Endothelial cell of umbilical vein (primary cell): ENCODE measurements around the gene KREMEN1. TPM values are rescaled to one million over a fixed set of nuclear protein-coding genes. Genes with fewer than 3 reads are reported as not detected.

ENCODE experiments used
- BruUV-seq: library from RNA; stranded (reverse); fragments of 400-500 nt; replicated peaks from 2 replicates; lab custom pipeline; 2021; lab: Mats Ljungman, UMichigan
- CTCF ChIA-PET: fragments of 300-600, 350-600 bp; sonication (Branson Sonifier 250); formaldehyde crosslinking; loops from one replicate; lab custom pipeline; 2021; ENCODE audit warnings: antibody characterized with exemption, inconsistent platforms; lab: Charles Lee
- POLR2A ChIA-PET: fragments of 300-600, 350-600 bp; sonication (Branson Sonifier 250); formaldehyde crosslinking; loops from one replicate; lab custom pipeline; 2021; ENCODE audit warnings: antibody characterized with exemption, inconsistent platforms; lab: Charles Lee
- DNase-seq: peaks from one replicate; pipeline ENCODE4 v3.0.0-alpha.2; 2011; ENCODE audit warnings: low read depth, low spot score
- FAIRE-seq: peaks from 2 replicates; lab custom pipeline; 2011; peaks lifted over from hg19 to GRCh38; lab: Jason Lieb, UNC
- H2AFZ ChIP-seq: 2 replicates; pipeline ENCODE4 v1.6.0; 2012; ENCODE audit warnings: low read depth, low read length, control low read depth, inconsistent platforms
- H3K27ac ChIP-seq: 2 replicates; pipeline ENCODE4 v1.5.1; 2011; ENCODE audit warnings: low read depth, mild to moderate bottlenecking, control low read depth, low read length, moderate library complexity; ENCODE audit not compliant: insufficient read depth
- H3K27me3 ChIP-seq, 2 experiments: 2 replicates each; pipeline versions ENCODE4 v1.6.0 to v1.6.1; 2011; ENCODE audit warnings: low read length in 2 of 2, mixed read lengths in 1 of 2; ENCODE audit not compliant: control insufficient read depth in 2 of 2, insufficient read depth in 2 of 2
- H3K36me3 ChIP-seq, 2 experiments: 2 replicates in 1 of 2; 3 replicates in 1 of 2; pipeline ENCODE4 v1.5.1; 2011; ENCODE audit warnings: low read length in 2 of 2, mild to moderate bottlenecking in 1 of 2, moderate library complexity in 1 of 2; ENCODE audit not compliant: control insufficient read depth in 2 of 2, insufficient read depth in 2 of 2; ENCODE audit errors: extremely low read depth in 1 of 2
- H3K4me1 ChIP-seq: 3 replicates; pipeline ENCODE4 v1.5.1; 2011; ENCODE audit warnings: mild to moderate bottlenecking, low read length; ENCODE audit not compliant: control insufficient read depth, insufficient read depth; ENCODE audit errors: extremely low read depth
- H3K4me2 ChIP-seq: 2 replicates; pipeline ENCODE4 v1.6.1; 2011; ENCODE audit warnings: low read length, control low read depth, mixed read lengths; ENCODE audit not compliant: insufficient read depth
- H3K4me3 ChIP-seq, 3 experiments: fragments of 200-600 bp in 1 of 3; sonication (generic), shearing (Covaris generic) in 1 of 3; replicated peaks in 1 of 3; 2 replicates each; pipeline ENCODE4 v1.5.1; 2011 to 2016; ENCODE audit warnings: control low read depth in 3 of 3, low read length in 3 of 3, mild to moderate bottlenecking in 2 of 3, inconsistent platforms in 1 of 3, low read depth in 1 of 3, moderate library complexity in 1 of 3; ENCODE audit not compliant: insufficient read depth in 1 of 3
- H3K79me2 ChIP-seq: 2 replicates; pipeline ENCODE4 v1.6.0; 2012; ENCODE audit warnings: low read length, inconsistent platforms; ENCODE audit not compliant: control insufficient read depth, insufficient read depth
- H3K9ac ChIP-seq: replicated peaks from 2 replicates; pipeline ENCODE3; 2011; ENCODE audit warnings: low read length, control low read depth; ENCODE audit not compliant: insufficient read depth; ENCODE audit errors: extremely low read depth
- H3K9me1 ChIP-seq: replicated peaks from 3 replicates; pipeline ENCODE4 v1.6.0; 2011; ENCODE audit warnings: mild to moderate bottlenecking, low read length; ENCODE audit not compliant: control insufficient read depth, insufficient read depth; ENCODE audit errors: extremely low read depth
- H3K9me3 ChIP-seq: replicated peaks from 2 replicates; pipeline ENCODE4 v1.5.1; 2012; ENCODE audit warnings: low read length, inconsistent platforms; ENCODE audit not compliant: control insufficient read depth, insufficient read depth
- H4K20me1 ChIP-seq: replicated peaks from 2 replicates; pipeline ENCODE3; 2011; ENCODE audit warnings: mild to moderate bottlenecking, low read length; ENCODE audit not compliant: control insufficient read depth, insufficient read depth; ENCODE audit errors: extremely low read depth
- CTCF ChIP-seq, 2 donors: IDR thresholded peaks; 1 replicate in 1 of 2; 2 replicates in 1 of 2; pipeline ENCODE4 v1.5.1; 2011; ENCODE audit warnings: low read length in 2 of 2, mild to moderate bottlenecking in 2 of 2, moderate library complexity in 2 of 2, control low read depth in 1 of 2, inconsistent platforms in 1 of 2, low read depth in 1 of 2; ENCODE audit not compliant: insufficient read depth in 1 of 2; ENCODE audit errors: extremely low read depth in 1 of 2
- EZH2 ChIP-seq: IDR thresholded peaks from 2 replicates; pipeline ENCODE4 v1.6.1; 2012; ENCODE audit warnings: borderline replicate concordance, low read depth, mild to moderate bottlenecking, moderate library complexity, low read length, inconsistent platforms; ENCODE audit not compliant: severe bottlenecking
- FOS ChIP-seq: IDR thresholded peaks from 2 replicates; pipeline ENCODE4 v1.6.1; 2011; ENCODE audit warnings: mild to moderate bottlenecking, low read length, moderate library complexity, borderline replicate concordance; ENCODE audit not compliant: insufficient read depth
- GATA2 ChIP-seq: IDR thresholded peaks from 2 replicates; pipeline ENCODE4 v1.7.0; 2011; ENCODE audit warnings: low read depth, mild to moderate bottlenecking, moderate library complexity, mixed read lengths, low read length; ENCODE audit not compliant: insufficient read length, insufficient read depth
- JUN ChIP-seq: IDR thresholded peaks from 2 replicates; pipeline ENCODE4 v1.6.1; 2011; ENCODE audit warnings: borderline replicate concordance, low read depth; ENCODE audit not compliant: insufficient read length, insufficient read depth
- MAX ChIP-seq: IDR thresholded peaks from 2 replicates; pipeline ENCODE4 v1.6.1; 2011; ENCODE audit not compliant: insufficient read depth, insufficient read length
- MYC ChIP-seq: IDR thresholded peaks from one replicate; pipeline ENCODE4 v1.6.1; 2011; ENCODE audit warnings: mild to moderate bottlenecking, low read depth, low read length
- POLR2A ChIP-seq: IDR thresholded peaks from 2 replicates; pipeline ENCODE4 v1.6.1; 2012; ENCODE audit warnings: low read depth, mild to moderate bottlenecking, control low read depth, low read length
- POLR2AphosphoS5 ChIP-seq: IDR thresholded peaks from 2 replicates; pipeline ENCODE4 v1.6.1; 2012; ENCODE audit warnings: low read depth, mild to moderate bottlenecking, control low read depth, low read length, moderate library complexity; ENCODE audit not compliant: insufficient read depth
- dilution Hi-C: fragments of 300-500 bp; cut with MboI; formaldehyde crosslinking; loops from one replicate; pipeline ENCODE4 v1.15.0; 2019; ENCODE audit warnings: low sequenced_read_pairs; ENCODE audit not compliant: extremely low pct_ligation_motif_present
- intact Hi-C: fragments of 100-400 bp; cut with micrococcal nuclease; formaldehyde crosslinking; loops from one replicate; pipeline ENCODE4 v1.10.0; 2022
- polyA plus RNA-seq, 4 experiments: library from polyadenylated mRNA; depleted of rRNA in 3 of 4; stranded (reverse) in 3 of 4; unstranded in 1 of 4; fragments of >200 nt; gene quantifications; 2 replicates each; pipeline versions ENCODE4 v1.2.1 to v1.2.3, GENCODE V29; 2011 to 2012; ENCODE audit warnings: missing spikeins in 1 of 4
- total RNA-seq: library from RNA; stranded (reverse); gene quantifications from 2 replicates; pipeline ENCODE4 v1.2.3, GENCODE V29; 2021

The KREMEN1 gene
- total and polyA plus RNA-seq, 2 donors (not counting 3 experiments of a cell fraction or from before 2014, with no cell fraction given), result 0.58 to 1.1 TPM

DNA sequence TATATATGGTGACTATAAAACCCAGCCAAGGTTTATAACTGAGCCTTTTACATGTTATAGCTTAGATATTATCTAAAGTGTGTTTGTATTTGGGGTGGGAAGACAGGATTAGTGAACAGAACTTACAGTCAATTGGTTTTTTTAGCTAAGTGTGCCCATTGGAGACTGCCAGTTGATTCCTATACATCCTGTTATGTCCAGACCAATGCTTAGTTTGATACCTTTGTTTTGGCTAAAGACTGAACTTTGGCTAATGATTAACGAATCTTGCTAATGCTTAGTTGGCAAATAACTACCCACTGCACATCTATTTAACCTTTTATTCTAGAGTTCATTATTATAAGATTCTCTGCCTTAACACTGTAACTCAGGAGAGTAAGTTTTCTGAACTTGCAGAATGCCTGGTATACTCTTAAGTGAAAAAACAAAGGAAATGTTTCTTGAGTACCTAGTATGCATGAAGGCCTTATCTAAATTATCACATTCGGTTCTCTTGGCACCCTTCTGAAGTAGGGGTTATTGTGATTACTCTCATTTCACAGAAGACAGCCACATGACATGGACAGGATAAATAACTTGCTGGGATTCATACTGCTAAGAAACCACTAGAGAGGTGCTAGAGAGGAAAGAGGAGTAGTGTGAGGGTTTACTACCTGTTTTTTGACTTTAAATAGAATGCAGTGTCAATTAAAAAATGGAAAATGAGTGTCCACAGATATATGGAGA is 54.0 kb downstream of the KREMEN1 start:
- Histone ChIP-seq H3K9me1 (no peaks in the 10 kb centered on the region), H3K79me2 (no peaks in the 10 kb centered on the region), H2AFZ (no peak overlapping the region), H3K4me3 (no peak overlapping the region), H3K4me2 (no peak overlapping the region), H3K4me1 (no peaks in the 10 kb centered on the region), H3K9me3 (no peaks in the 10 kb centered on the region), H4K20me1 (no peaks in the 10 kb centered on the region), H3K27me3 (no peaks in the 10 kb centered on the region), H3K36me3 (no peaks in the 10 kb centered on the region), H3K27ac (no peak overlapping the region), H3K9ac (no peak overlapping the region)
- DNase-seq (no peak), FAIRE-seq (no peak)
- TF ChIP-seq EZH2 (no peak), FOS (no peak), JUN (no peak), MYC (no peak), POLR2AphosphoS5 (no peak), POLR2A (no peak), CTCF (IDR thresholded peaks at IDR 0.05; ENCODE audit: extremely low read depth in 1 of 2, insufficient read depth in 1 of 2, low read depth in 1 of 2, low read length in 2 of 2) (no peak), MAX (no peak), GATA2 (no peak)
- intact Hi-C loops (no loop called here), dilution Hi-C loops (no loop called here)
- no TSS peak for BruUV-seq
- ChIA-PET CTCF (no interaction called here), POLR2A (no interaction called here)
